Activated CD8-positive, alpha-beta memory T cell treated with anti-CD3 and anti-CD28 coated beads, Interleukin-2, amount 50 U/mL, for 4 hours (primary cell): ENCODE measurements around the gene CNRIP1.
A peak's percentile ranks its signal among the peaks of the same experiment; 100 is the strongest.

Experiments used
- DNase-seq: peaks from one replicate; pipeline ENCODE4 v3.0.0-alpha.2; 2020

CNRIP1 gene

GRCh38 chr2:68291314-68291713 is 28.4 kb downstream of the CNRIP1 start:
- DNase-seq: no peak

- DNase-seq: no peak
Measured at GRCh38 chr2:68290901-68291300, 28.8 kb downstream of the CNRIP1 start.

GRCh38 chr2:68287580-68288441 is 31.9 kb downstream of the CNRIP1 start:
- no peak for DNase-seq

- no peak for DNase-seq
Measured at GRCh38 chr2:68284896-68285295, 34.9 kb downstream of the CNRIP1 start.

GRCh38 chr2:68283419-68283812 is 36.3 kb downstream of the CNRIP1 start:
- no peak for DNase-seq

GRCh38 chr2:68282811-68283418 is 36.8 kb downstream of the CNRIP1 start:
- no peak for DNase-seq

- no peak for DNase-seq
Measured at GRCh38 chr2:68280796-68281195, 39.0 kb downstream of the CNRIP1 start.

GRCh38 chr2:68280348-68280747 is 39.4 kb downstream of the CNRIP1 start:
- DNase-seq: no peak

GRCh38 chr2:68279691-68280090 is 40.1 kb downstream of the CNRIP1 start:
- no peak for DNase-seq

- DNase-seq: no peak
Measured at GRCh38 chr2:68278169-68278568, 41.6 kb downstream of the CNRIP1 start.

- DNase-seq: no peak
Measured at GRCh38 chr2:68274022-68274421, 45.7 kb downstream of the CNRIP1 start.

GRCh38 chr2:68272246-68272994 is 47.3 kb downstream of the CNRIP1 start:
- no peak for DNase-seq

- DNase-seq: no peak
Measured at GRCh38 chr2:68266655-68267054, 53.1 kb downstream of the CNRIP1 start.

- no peak for DNase-seq
Measured at GRCh38 chr2:68263632-68264031, 56.1 kb downstream of the CNRIP1 start.

- DNase-seq: no peak
Measured at GRCh38 chr2:68258851-68259250, 60.9 kb downstream of the CNRIP1 start.

GRCh38 chr2:68256093-68256450 is 63.7 kb downstream of the CNRIP1 start:
- no peak for DNase-seq

GRCh38 chr2:68253219-68254068 is 66.3 kb downstream of the CNRIP1 start:
- DNase-seq: no peak

- DNase-seq: peak; percentile 94
Measured at GRCh38 chr2:68252400-68253218, 67.1 kb downstream of the CNRIP1 start, which contains the start of gene PPP3R1. PPP3R1 (minus strand) TSS chr2:68252532; CDS start chr2:68252127, 405 bp downstream.

- peak; percentile 53 for DNase-seq
Measured at GRCh38 chr2:68251855-68252399, 67.8 kb downstream of the CNRIP1 start.

- peak; percentile 71 for DNase-seq
Measured at GRCh38 chr2:68251187-68251854, 68.4 kb downstream of the CNRIP1 start.

GRCh38 chr2:68250652-68251186 is 69.0 kb downstream of the CNRIP1 start:
- no peak for DNase-seq
